HL-60 (cell line): ENCODE results near the gene TBX4.

Experiments
- CTCF ChIP-seq: IDR thresholded peaks from one replicate; pipeline ENCODE4 v1.5.1; 2011; ENCODE audit warnings: low read length, control low read depth, inconsistent platforms; ENCODE audit not compliant: insufficient read depth
- GABPA ChIP-seq: IDR thresholded peaks from 2 replicates; pipeline ENCODE4 v1.6.1; 2012; ENCODE audit warnings: low read depth
- POLR2AphosphoS5 ChIP-seq: IDR thresholded peaks from 2 replicates; pipeline ENCODE4 v1.6.1; 2012; ENCODE audit warnings: low read depth
- REST ChIP-seq: IDR thresholded peaks from 2 replicates; pipeline ENCODE4 v1.6.1; 2012; ENCODE audit warnings: low read depth; ENCODE audit not compliant: insufficient replicate concordance
- SPI1 ChIP-seq: IDR thresholded peaks from 2 replicates; pipeline ENCODE4 v1.6.1; 2012; ENCODE audit warnings: low read depth, mild to moderate bottlenecking, borderline replicate concordance

GRCh38 chr17:61426482-61427304 lies 25.5 kb upstream of the TBX4 start:
- TF ChIP-seq CTCF (no peak), REST (no peak), POLR2AphosphoS5 (no peak), SPI1 (no peak), GABPA (no peak)
